Astrocyte (in vitro differentiated cells and primary cell): Measurements from ENCODE around the gene UBTD1. TPM values are rescaled to one million over a fixed set of nuclear protein-coding genes. Genes with fewer than 3 reads are reported as not detected.
"Not testable (repeated sequence)": the region's sequence is repeated elsewhere in the genome, so short reads cannot be mapped to it uniquely, and the experiment has no call there.

ENCODE experiments used
- DNase-seq: peaks from one replicate; pipeline ENCODE4 v3.0.0-alpha.2; 2010; ENCODE audit warnings: low read depth
- FAIRE-seq: peaks from 2 replicates; lab custom pipeline; 2011; peaks lifted over from hg19 to GRCh38; lab: Jason Lieb, UNC
- H2AFZ ChIP-seq: 2 replicates; pipeline ENCODE4 v1.6.0; 2012; ENCODE audit warnings: low read depth, low read length, inconsistent platforms
- H3K27ac ChIP-seq: 2 replicates; pipeline ENCODE4 v1.5.1; 2011; ENCODE audit warnings: low read depth, low read length, inconsistent platforms
- H3K27me3 ChIP-seq: 2 replicates; pipeline ENCODE4 v1.6.0; 2011; ENCODE audit warnings: low read length, inconsistent platforms; ENCODE audit not compliant: insufficient read depth
- H3K36me3 ChIP-seq: 2 replicates; pipeline ENCODE4 v1.5.1; 2011; ENCODE audit warnings: low read length, inconsistent platforms; ENCODE audit not compliant: insufficient read depth
- H3K4me1 ChIP-seq: 2 replicates; pipeline ENCODE4 v1.5.1; 2011; ENCODE audit warnings: low read length, inconsistent platforms; ENCODE audit not compliant: insufficient read depth
- H3K4me2 ChIP-seq: 2 replicates; pipeline ENCODE4 v1.6.0; 2012; ENCODE audit warnings: low read length, inconsistent platforms
- H3K4me3 ChIP-seq: 2 replicates; pipeline ENCODE4 v1.5.1; 2011; ENCODE audit warnings: low read depth, mild to moderate bottlenecking, low read length, inconsistent platforms; ENCODE audit not compliant: insufficient read depth
- H3K79me2 ChIP-seq: 2 replicates; pipeline ENCODE4 v1.6.0; 2012; ENCODE audit warnings: mild to moderate bottlenecking, low read length, inconsistent platforms; ENCODE audit not compliant: insufficient read depth
- H3K9ac ChIP-seq: 2 replicates; pipeline ENCODE4 v1.6.0; 2012; ENCODE audit warnings: mild to moderate bottlenecking, low read length, inconsistent platforms
- H3K9me3 ChIP-seq: 2 replicates; pipeline ENCODE4 v1.5.1; 2012; ENCODE audit warnings: low read depth, mild to moderate bottlenecking, low read length, inconsistent platforms; ENCODE audit not compliant: insufficient read depth
- H4K20me1 ChIP-seq: 2 replicates; pipeline ENCODE4 v1.6.0; 2012; ENCODE audit warnings: low read length, inconsistent platforms; ENCODE audit not compliant: insufficient read depth
- H3K27ac Mint-ChIP-seq: one replicate; pipeline ENCODE4 v1.8.0; 2021; ENCODE audit warnings: mild to moderate bottlenecking, mixed read lengths; ENCODE audit not compliant: unreplicated experiment
- H3K27me3 Mint-ChIP-seq: one replicate; pipeline ENCODE4 v1.8.0; 2021; ENCODE audit warnings: low read depth, mixed read lengths; ENCODE audit not compliant: unreplicated experiment
- H3K36me3 Mint-ChIP-seq: one replicate; pipeline ENCODE4 v1.8.0; 2021; ENCODE audit warnings: low read depth, mixed read lengths; ENCODE audit not compliant: unreplicated experiment
- H3K4me1 Mint-ChIP-seq: one replicate; pipeline ENCODE4 v1.8.0; 2021; ENCODE audit warnings: low read depth, mixed read lengths; ENCODE audit not compliant: unreplicated experiment
- H3K4me3 Mint-ChIP-seq: one replicate; pipeline ENCODE4 v1.8.0; 2021; ENCODE audit warnings: mild to moderate bottlenecking, moderate library complexity, mixed read lengths; ENCODE audit not compliant: unreplicated experiment
- H3K9me3 Mint-ChIP-seq: one replicate; pipeline ENCODE4 v1.8.0; 2021; ENCODE audit warnings: mild to moderate bottlenecking, mixed read lengths; ENCODE audit not compliant: unreplicated experiment
- CTCF ChIP-seq: IDR thresholded peaks from 2 replicates; pipeline ENCODE4 v1.5.1; 2011; ENCODE audit warnings: low read depth, mild to moderate bottlenecking, inconsistent platforms, low read length, moderate library complexity; ENCODE audit not compliant: insufficient read depth
- EZH2 ChIP-seq: IDR thresholded peaks from 2 replicates; pipeline ENCODE4 v1.6.1; 2012; ENCODE audit warnings: mild to moderate bottlenecking, low read length, inconsistent platforms; ENCODE audit not compliant: insufficient read depth
- total RNA-seq: library from RNA; stranded (reverse); gene quantifications from 2 replicates; pipeline ENCODE4 v1.2.1, GENCODE V29; 2021

The UBTD1 gene
- total RNA-seq, 1 donor from 2014 or later: 73.1 TPM

- H3K27me3 ChIP-seq: no peaks in the 10 kb centered on the region
- H3K4me3 ChIP-seq: no peak overlapping the region
- FAIRE-seq: no peak
- TF ChIP-seq EZH2 (no peak), CTCF (no peak)
- Mint-ChIP-seq H3K4me1 (peaks cover 38% of the 10 kb centered on the region), H3K4me3 (no peak overlapping the region), H3K36me3 (peaks cover 5% of the 10 kb centered on the region), H3K27me3 (no peaks in the 10 kb centered on the region), H3K9me3 (no peaks in the 10 kb centered on the region), H3K27ac (peak overlapping the region; percentile 8)
- no peak overlapping the region for H2AFZ ChIP-seq
- peaks cover 73% of the 10 kb centered on the region for H3K79me2 ChIP-seq
- H3K4me2 ChIP-seq: no peak overlapping the region
- DNase-seq: no peak
- no peaks in the 10 kb centered on the region for H3K36me3 ChIP-seq
- no peak overlapping the region for H3K9ac ChIP-seq
- peaks cover 92% of the 10 kb centered on the region for H4K20me1 ChIP-seq
- no peaks in the 10 kb centered on the region for H3K9me3 ChIP-seq
- no peak overlapping the region for H3K27ac ChIP-seq
- peaks cover 8% of the 10 kb centered on the region for H3K4me1 ChIP-seq
These were observed 24.2 kb downstream of the UBTD1 start for GRCh38 chr10:97522937-97523336.

GRCh38 chr10:97525086-97525485 is 26.4 kb downstream of the UBTD1 start:
- no peak for DNase-seq
- Mint-ChIP-seq H3K27me3 (no peaks in the 10 kb centered on the region), H3K27ac (no peak overlapping the region), H3K36me3 (peaks cover 9% of the 10 kb centered on the region), H3K4me1 (peaks cover 19% of the 10 kb centered on the region), H3K4me3 (no peak overlapping the region), H3K9me3 (peaks cover 3% of the 10 kb centered on the region)
- TF ChIP-seq EZH2 (no peak), CTCF (no peak)
- no peaks in the 10 kb centered on the region for H3K4me1 ChIP-seq
- H3K9ac ChIP-seq: no peak overlapping the region
- H4K20me1 ChIP-seq: peaks cover 71% of the 10 kb centered on the region
- no peaks in the 10 kb centered on the region for H3K27me3 ChIP-seq
- H3K36me3 ChIP-seq: no peaks in the 10 kb centered on the region
- H3K27ac ChIP-seq: no peak overlapping the region
- H2AFZ ChIP-seq: no peak overlapping the region
- no peaks in the 10 kb centered on the region for H3K9me3 ChIP-seq
- FAIRE-seq: no peak
- H3K79me2 ChIP-seq: peaks cover 60% of the 10 kb centered on the region
- no peak overlapping the region for H3K4me2 ChIP-seq
- no peak overlapping the region for H3K4me3 ChIP-seq

- Histone ChIP-seq H3K27ac (no peak overlapping the region), H3K4me1 (no peaks in the 10 kb centered on the region), H4K20me1 (peaks cover 64% of the 10 kb centered on the region)
These were observed 27.0 kb downstream of the UBTD1 start for GRCh38 chr10:97525683-97526110.

GRCh38 chr10:97528876-97529275 is 30.2 kb downstream of the UBTD1 start:
- H3K4me1 Mint-ChIP-seq: peaks cover 25% of the 10 kb centered on the region
- not testable (repeated sequence) for H3K4me3 ChIP-seq, H2AFZ ChIP-seq, H3K4me2 ChIP-seq, DNase-seq, H3K27ac ChIP-seq, H3K9me3 ChIP-seq, FAIRE-seq, H3K9me3 Mint-ChIP-seq, H3K27me3 Mint-ChIP-seq, H3K36me3 Mint-ChIP-seq, H3K4me3 Mint-ChIP-seq, H3K9ac ChIP-seq, H3K36me3 ChIP-seq, H3K27me3 ChIP-seq, H3K27ac Mint-ChIP-seq
- Histone ChIP-seq H3K4me1 (peaks cover 17% of the 10 kb centered on the region), H3K79me2 (peaks cover 33% of the 10 kb centered on the region), H4K20me1 (peaks cover 40% of the 10 kb centered on the region)

More at GRCh38 chr10:97525683-97526110, 27.0 kb downstream of the UBTD1 start:
- H3K4me2 ChIP-seq: no peak overlapping the region
- H3K4me3 ChIP-seq: no peak overlapping the region
- Mint-ChIP-seq H3K27me3 (no peaks in the 10 kb centered on the region), H3K9me3 (peaks cover 3% of the 10 kb centered on the region), H3K36me3 (peaks cover 9% of the 10 kb centered on the region), H3K4me3 (no peak overlapping the region), H3K4me1 (peaks cover 16% of the 10 kb centered on the region), H3K27ac (no peak overlapping the region)
- no peaks in the 10 kb centered on the region for H3K9me3 ChIP-seq
- no peak for FAIRE-seq
- H3K79me2 ChIP-seq: peaks cover 54% of the 10 kb centered on the region
- no peak overlapping the region for H2AFZ ChIP-seq
- no peak overlapping the region for H3K9ac ChIP-seq
- no peaks in the 10 kb centered on the region for H3K36me3 ChIP-seq
- H3K27me3 ChIP-seq: no peaks in the 10 kb centered on the region
- TF ChIP-seq CTCF (no peak), EZH2 (no peak)
- no peak for DNase-seq
